T-helper 2 cell treated with Interferon-gamma antibody and Interleukin-4, amounts not matched to agents 5 μg/mL and 100 μg/mL, for 36 hours (primary cell): ENCODE results near the gene AIG1.
A peak's percentile ranks its signal among the peaks of the same experiment; 100 is the strongest.
"Not testable (repeated sequence)": the region's sequence is repeated elsewhere in the genome, so short reads cannot be mapped to it uniquely, and the experiment has no call there.

Experiments used
- DNase-seq: peaks from one replicate; pipeline ENCODE4 v3.0.0; 2021; ENCODE audit warnings: low spot score
- H3K27ac Mint-ChIP-seq: one replicate; pipeline ENCODE4 v1.8.0; 2021; ENCODE audit warnings: mild to moderate bottlenecking, mixed read lengths
- H3K27me3 Mint-ChIP-seq: one replicate; pipeline ENCODE4 v1.8.0; 2021; ENCODE audit warnings: low read depth, mixed read lengths
- H3K36me3 Mint-ChIP-seq: one replicate; pipeline ENCODE4 v1.8.0; 2021; ENCODE audit warnings: low read depth, mixed read lengths
- H3K4me1 Mint-ChIP-seq: one replicate; pipeline ENCODE4 v1.8.0; 2021; ENCODE audit warnings: low read depth, mixed read lengths
- H3K4me3 Mint-ChIP-seq: one replicate; pipeline ENCODE4 v1.8.0; 2022; ENCODE audit warnings: mild to moderate bottlenecking, moderate library complexity, mixed read lengths
- H3K9me3 Mint-ChIP-seq: one replicate; pipeline ENCODE4 v1.8.0; 2021; ENCODE audit warnings: mixed read lengths

The AIG1 gene

DNA sequence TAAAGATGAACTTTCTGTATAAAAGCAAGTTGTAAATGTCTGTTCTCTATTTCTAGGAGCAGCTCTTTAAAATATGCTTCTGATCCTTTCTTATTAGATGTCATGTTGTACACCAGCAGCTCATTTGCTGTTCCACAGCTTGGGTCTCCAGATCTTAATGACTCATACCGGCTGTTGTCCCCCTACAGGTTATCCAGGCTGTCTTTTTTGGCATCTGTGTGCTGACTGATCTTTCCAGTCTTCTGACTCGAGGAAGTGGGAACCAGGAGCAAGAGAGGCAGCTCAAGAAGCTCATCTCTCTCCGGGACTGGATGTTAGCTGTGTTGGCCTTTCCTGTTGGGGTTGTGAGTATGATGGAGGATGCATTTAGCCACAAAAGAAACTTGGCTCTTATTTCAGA is 76.0 kb downstream of the AIG1 start:
- Mint-ChIP-seq H3K27ac (no peak overlapping the region), H3K4me3 (no peak overlapping the region), H3K36me3 (peaks cover 5% of the 10 kb centered on the region), H3K27me3 (no peaks in the 10 kb centered on the region), H3K4me1 (peaks cover 11% of the 10 kb centered on the region), H3K9me3 (peaks cover 35% of the 10 kb centered on the region)
- DNase-seq, result no peak

DNA sequence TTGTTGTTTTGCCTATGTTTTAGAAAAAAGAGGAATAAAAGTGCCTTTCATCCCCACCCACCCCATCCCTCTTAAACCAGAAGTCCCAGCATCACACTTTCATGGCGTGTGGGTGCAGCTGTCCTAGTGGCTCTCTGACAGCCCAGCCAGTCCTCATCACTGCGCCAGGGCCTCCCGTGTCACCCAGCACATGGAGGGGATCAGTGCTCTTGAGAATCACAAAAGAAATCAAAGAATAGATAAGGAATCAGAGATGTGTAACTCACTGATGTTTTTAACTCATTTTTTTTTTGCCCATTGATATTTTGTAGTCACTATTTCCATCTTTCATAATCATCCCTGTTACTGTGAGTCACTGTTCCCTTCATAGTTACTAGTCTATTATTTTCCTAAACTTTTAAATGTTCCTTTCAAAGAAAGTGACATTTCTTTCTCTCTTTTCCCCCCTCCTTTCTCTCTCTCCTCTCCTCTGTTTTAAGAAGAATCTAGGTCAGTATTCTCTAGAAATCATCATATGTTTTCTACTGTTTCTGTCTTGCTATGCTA is 78.6 kb downstream of the AIG1 start:
- H3K36me3 Mint-ChIP-seq, result peaks cover 5% of the 10 kb centered on the region
- peaks cover 11% of the 10 kb centered on the region for H3K4me1 Mint-ChIP-seq
- no peak overlapping the region for H3K27ac Mint-ChIP-seq
- H3K27me3 Mint-ChIP-seq, result no peaks in the 10 kb centered on the region
- peaks cover 25% of the 10 kb centered on the region for H3K9me3 Mint-ChIP-seq
- no peak for DNase-seq
- H3K4me3 Mint-ChIP-seq, result no peak overlapping the region

GRCh38 chr6:143139884-143140283 is 79.2 kb downstream of the AIG1 start:
- peak; percentile 28 for DNase-seq
- Mint-ChIP-seq H3K4me1 (peaks cover 11% of the 10 kb centered on the region), H3K9me3 (peaks cover 25% of the 10 kb centered on the region)
- H3K27ac Mint-ChIP-seq, H3K27me3 Mint-ChIP-seq, H3K4me3 Mint-ChIP-seq, H3K36me3 Mint-ChIP-seq: not testable (repeated sequence)

DNA sequence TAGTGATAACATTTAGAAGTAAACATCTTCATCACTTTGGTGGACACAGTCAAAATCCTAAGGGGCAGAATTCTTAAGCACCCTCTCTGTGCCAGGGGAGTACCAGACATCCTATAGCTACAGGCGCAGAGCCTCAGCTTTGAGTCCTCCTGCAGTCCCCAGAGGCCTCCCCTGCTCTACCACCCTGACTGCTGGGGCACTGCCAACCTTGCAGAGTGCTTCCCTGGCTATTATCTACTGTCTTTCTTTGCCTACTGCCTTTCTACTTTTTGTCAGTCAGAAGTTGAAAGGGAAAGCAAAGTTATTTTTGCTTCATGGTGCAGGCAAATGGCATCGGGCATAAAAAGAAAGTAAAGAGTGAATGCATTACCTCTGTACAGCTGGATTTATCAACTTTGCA is 80.1 kb downstream of the AIG1 start:
- H3K4me3 Mint-ChIP-seq, result no peak overlapping the region
- H3K9me3 Mint-ChIP-seq, result peaks cover 25% of the 10 kb centered on the region
- H3K36me3 Mint-ChIP-seq, result peaks cover 5% of the 10 kb centered on the region
- peaks cover 10% of the 10 kb centered on the region for H3K4me1 Mint-ChIP-seq
- no peaks in the 10 kb centered on the region for H3K27me3 Mint-ChIP-seq
- no peak for DNase-seq
- H3K27ac Mint-ChIP-seq, result no peak overlapping the region

DNA sequence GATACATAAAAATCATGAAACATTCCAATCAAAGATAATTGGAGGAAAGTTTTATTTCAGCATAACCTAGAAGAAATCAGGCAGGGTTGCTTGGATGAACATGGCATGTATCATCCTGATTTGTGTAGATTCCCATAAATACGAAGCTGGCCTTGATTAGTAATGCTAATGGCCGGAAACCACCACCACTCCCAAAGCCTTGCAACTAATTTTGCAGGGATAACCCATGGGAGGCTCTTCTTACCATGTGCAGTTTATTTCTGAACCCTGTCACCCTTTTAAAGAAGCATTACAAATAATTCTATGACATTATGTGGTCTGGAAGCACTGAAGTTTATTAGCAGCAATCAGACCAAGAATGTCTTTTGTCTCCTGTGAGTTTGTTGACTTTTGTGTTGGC is 80.8 kb downstream of the AIG1 start:
- peaks cover 25% of the 10 kb centered on the region for H3K9me3 Mint-ChIP-seq
- peaks cover 5% of the 10 kb centered on the region for H3K36me3 Mint-ChIP-seq
- DNase-seq, result no peak
- H3K27me3 Mint-ChIP-seq, result no peaks in the 10 kb centered on the region
- H3K27ac Mint-ChIP-seq, result no peak overlapping the region
- H3K4me1 Mint-ChIP-seq, result peaks cover 4% of the 10 kb centered on the region
- H3K4me3 Mint-ChIP-seq, result no peak overlapping the region

DNA sequence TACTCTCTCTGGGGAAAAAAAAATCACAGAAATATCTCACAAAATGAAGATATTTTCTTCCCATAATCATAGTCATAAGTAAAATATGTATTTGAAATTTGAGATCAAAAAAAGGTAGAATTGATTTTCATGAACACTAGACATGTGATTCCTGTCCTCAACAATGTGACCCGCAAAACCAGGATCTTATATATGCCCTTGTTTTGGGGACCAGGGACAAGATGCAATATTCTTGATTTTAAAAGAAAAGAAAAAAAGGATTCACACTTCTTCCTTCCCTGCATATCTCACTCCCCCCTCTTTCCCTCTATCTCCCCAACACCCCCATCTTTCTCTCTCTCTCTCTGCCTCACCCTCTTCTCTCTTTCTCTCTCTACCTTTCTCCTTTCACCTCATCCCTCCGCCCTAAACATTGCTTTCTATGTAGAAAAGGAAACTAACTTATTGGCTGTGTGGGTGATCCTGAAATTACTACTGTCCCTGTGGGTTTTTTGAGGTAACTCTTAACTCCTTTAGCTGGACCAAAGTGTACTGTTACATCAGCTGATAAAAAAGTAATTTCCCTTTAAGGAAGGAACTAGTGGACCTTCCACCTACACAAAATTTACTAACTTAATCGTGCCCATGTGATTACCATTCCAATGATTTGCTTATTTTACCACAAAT is 85.6 kb downstream of the AIG1 start:
- Mint-ChIP-seq H3K27me3 (no peaks in the 10 kb centered on the region), H3K36me3 (no peaks in the 10 kb centered on the region), H3K9me3 (no peaks in the 10 kb centered on the region), H3K4me3 (no peak overlapping the region), H3K27ac (no peak overlapping the region), H3K4me1 (no peaks in the 10 kb centered on the region)
- DNase-seq, result no peak

GRCh38 chr6:143149771-143150170 is 89.1 kb downstream of the AIG1 start:
- no peak for DNase-seq
- Mint-ChIP-seq H3K4me1 (no peaks in the 10 kb centered on the region), H3K9me3 (no peaks in the 10 kb centered on the region), H3K27ac (no peak overlapping the region), H3K4me3 (no peak overlapping the region), H3K36me3 (no peaks in the 10 kb centered on the region), H3K27me3 (no peaks in the 10 kb centered on the region)

DNA sequence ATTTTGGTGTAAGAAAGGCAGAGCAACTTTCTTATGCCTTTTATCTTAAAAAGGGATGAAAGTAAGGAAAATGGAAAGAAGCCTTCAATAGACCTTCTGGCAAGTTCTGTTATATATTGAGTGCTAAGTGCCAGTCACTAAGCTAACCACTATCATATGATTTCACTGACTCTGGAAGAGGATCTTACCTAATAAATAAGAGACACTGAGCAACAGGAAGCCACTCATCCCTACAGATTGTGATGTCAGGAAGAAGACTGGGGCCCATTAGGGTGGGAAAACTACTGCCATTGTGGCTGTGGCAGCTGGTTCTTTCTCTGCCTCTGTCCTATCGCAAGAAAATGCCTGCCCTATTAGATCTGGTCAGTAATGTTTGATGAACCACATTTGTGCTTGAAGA is 89.6 kb downstream of the AIG1 start:
- no peaks in the 10 kb centered on the region for H3K36me3 Mint-ChIP-seq
- H3K4me1 Mint-ChIP-seq, result no peaks in the 10 kb centered on the region
- no peak overlapping the region for H3K27ac Mint-ChIP-seq
- peaks cover 1% of the 10 kb centered on the region for H3K9me3 Mint-ChIP-seq
- DNase-seq, result no peak
- no peaks in the 10 kb centered on the region for H3K27me3 Mint-ChIP-seq
- H3K4me3 Mint-ChIP-seq, result no peak overlapping the region

- H3K27me3 Mint-ChIP-seq, result no peaks in the 10 kb centered on the region
- no peak overlapping the region for H3K4me3 Mint-ChIP-seq
- H3K9me3 Mint-ChIP-seq, result peaks cover 2% of the 10 kb centered on the region
- no peak for DNase-seq
- H3K4me1 Mint-ChIP-seq, result no peaks in the 10 kb centered on the region
- no peak overlapping the region for H3K27ac Mint-ChIP-seq
- no peaks in the 10 kb centered on the region for H3K36me3 Mint-ChIP-seq
Observed at GRCh38 chr6:143151381-143151780, 90.7 kb downstream of the AIG1 start.

DNA sequence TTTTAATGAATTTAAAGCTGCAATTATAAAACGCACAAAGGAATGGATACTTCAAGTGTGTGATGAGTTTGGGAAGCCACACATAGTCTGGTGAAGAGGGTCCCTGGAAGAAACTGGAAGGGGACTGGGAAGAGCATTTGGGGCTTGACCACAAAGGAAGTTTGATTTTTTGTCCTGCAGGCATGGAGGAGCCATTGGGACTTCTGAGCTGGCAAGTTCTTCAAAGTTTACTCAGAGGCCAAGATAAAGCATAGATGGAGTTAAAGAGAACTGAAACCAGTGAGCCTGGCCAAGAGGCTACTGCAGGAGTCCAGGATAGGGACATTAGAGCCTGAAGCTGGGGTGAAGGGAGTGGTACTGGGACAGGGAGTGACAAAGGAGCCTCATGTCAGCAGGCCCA is 95.0 kb downstream of the AIG1 start:
- no peak for DNase-seq

GRCh38 chr6:143157131-143157530 is 96.4 kb downstream of the AIG1 start:
- DNase-seq, result no peak
- H3K27ac Mint-ChIP-seq, result no peak overlapping the region
- no peaks in the 10 kb centered on the region for H3K36me3 Mint-ChIP-seq
- H3K4me3 Mint-ChIP-seq, result no peak overlapping the region
- peaks cover 2% of the 10 kb centered on the region for H3K9me3 Mint-ChIP-seq
- H3K4me1 Mint-ChIP-seq, result no peaks in the 10 kb centered on the region
- H3K27me3 Mint-ChIP-seq, result no peaks in the 10 kb centered on the region

More for the DNA sequence above, 95.0 kb downstream of the AIG1 start:
- H3K27ac Mint-ChIP-seq, result no peak overlapping the region
- no peaks in the 10 kb centered on the region for H3K27me3 Mint-ChIP-seq
- H3K4me3 Mint-ChIP-seq, result no peak overlapping the region
- H3K9me3 Mint-ChIP-seq, result peaks cover 2% of the 10 kb centered on the region
- H3K36me3 Mint-ChIP-seq, result no peaks in the 10 kb centered on the region
- no peaks in the 10 kb centered on the region for H3K4me1 Mint-ChIP-seq

DNA sequence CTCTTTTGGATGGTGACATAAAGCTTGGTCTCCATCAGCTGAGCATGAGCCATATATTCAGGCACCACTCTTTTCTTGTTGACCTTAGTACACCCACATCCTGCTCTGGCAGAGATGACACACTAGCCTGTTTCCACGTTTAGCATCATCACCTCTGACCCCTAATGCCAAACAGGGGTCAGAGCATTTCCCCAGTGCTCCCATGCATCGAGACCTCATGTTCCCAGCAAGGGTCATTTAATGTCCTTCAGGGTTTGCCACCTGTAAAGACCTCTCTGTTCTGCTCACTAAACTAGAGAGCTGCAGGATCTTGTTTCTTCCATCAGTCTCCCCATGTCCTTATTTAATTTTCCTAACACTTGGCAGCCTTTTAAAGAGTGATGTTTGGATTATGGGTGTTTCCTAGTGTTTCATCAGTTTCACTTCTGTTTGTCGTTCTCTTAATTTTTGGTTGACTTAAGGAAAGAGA is 97.5 kb downstream of the AIG1 start:
- Mint-ChIP-seq H3K27me3 (no peaks in the 10 kb centered on the region), H3K27ac (no peak overlapping the region), H3K4me1 (no peaks in the 10 kb centered on the region), H3K36me3 (no peaks in the 10 kb centered on the region), H3K4me3 (no peak overlapping the region), H3K9me3 (peaks cover 2% of the 10 kb centered on the region)
- no peak for DNase-seq

GRCh38 chr6:143159001-143159400 is 98.3 kb downstream of the AIG1 start:
- Mint-ChIP-seq H3K27ac (no peak overlapping the region), H3K27me3 (no peaks in the 10 kb centered on the region), H3K4me1 (no peaks in the 10 kb centered on the region), H3K9me3 (peaks cover 2% of the 10 kb centered on the region), H3K36me3 (no peaks in the 10 kb centered on the region), H3K4me3 (no peak overlapping the region)
- DNase-seq, result no peak

- H3K36me3 Mint-ChIP-seq, result no peaks in the 10 kb centered on the region
- no peak for DNase-seq
- H3K27ac Mint-ChIP-seq, result no peak overlapping the region
- no peaks in the 10 kb centered on the region for H3K4me1 Mint-ChIP-seq
- peaks cover 2% of the 10 kb centered on the region for H3K9me3 Mint-ChIP-seq
- no peak overlapping the region for H3K4me3 Mint-ChIP-seq
- H3K27me3 Mint-ChIP-seq, result no peaks in the 10 kb centered on the region
Observed at GRCh38 chr6:143160015-143160414, 99.3 kb downstream of the AIG1 start.
